OCI-LY1 (cell line): Measurements from ENCODE around the gene SP100.

Source experiments
- EZH2 ChIP-seq: fragments of 200-600 bp; sonication (generic), shearing (Covaris generic); IDR thresholded peaks from 2 replicates; pipeline ENCODE4 v1.8.0; 2017; ENCODE audit warnings: borderline replicate concordance, mixed run types, mild to moderate bottlenecking, antibody characterized with exemption, low read length, moderate library complexity, mixed read lengths
- TF ChIP-seq, protein P1 (sequence below): fragments of 200-600 bp; sonication (generic), shearing (Covaris generic); IDR thresholded peaks from 2 replicates; pipeline ENCODE4 v1.5.1; 2017; ENCODE audit warnings: mild to moderate bottlenecking, antibody characterized with exemption, low read length, moderate library complexity, mixed read lengths

- TF ChIP-seq, protein P1, sequence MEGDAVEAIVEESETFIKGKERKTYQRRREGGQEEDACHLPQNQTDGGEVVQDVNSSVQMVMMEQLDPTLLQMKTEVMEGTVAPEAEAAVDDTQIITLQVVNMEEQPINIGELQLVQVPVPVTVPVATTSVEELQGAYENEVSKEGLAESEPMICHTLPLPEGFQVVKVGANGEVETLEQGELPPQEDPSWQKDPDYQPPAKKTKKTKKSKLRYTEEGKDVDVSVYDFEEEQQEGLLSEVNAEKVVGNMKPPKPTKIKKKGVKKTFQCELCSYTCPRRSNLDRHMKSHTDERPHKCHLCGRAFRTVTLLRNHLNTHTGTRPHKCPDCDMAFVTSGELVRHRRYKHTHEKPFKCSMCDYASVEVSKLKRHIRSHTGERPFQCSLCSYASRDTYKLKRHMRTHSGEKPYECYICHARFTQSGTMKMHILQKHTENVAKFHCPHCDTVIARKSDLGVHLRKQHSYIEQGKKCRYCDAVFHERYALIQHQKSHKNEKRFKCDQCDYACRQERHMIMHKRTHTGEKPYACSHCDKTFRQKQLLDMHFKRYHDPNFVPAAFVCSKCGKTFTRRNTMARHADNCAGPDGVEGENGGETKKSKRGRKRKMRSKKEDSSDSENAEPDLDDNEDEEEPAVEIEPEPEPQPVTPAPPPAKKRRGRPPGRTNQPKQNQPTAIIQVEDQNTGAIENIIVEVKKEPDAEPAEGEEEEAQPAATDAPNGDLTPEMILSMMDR: no peak
- no peak for TF ChIP-seq EZH2
These were observed 6.1 kb downstream of the SP100 start for GRCh38 chr2:230422149-230422548.
